ENCODE results near the gene NANP. TPM values are rescaled to one million over a fixed set of nuclear protein-coding genes. Genes with fewer than 3 reads are reported as not detected.

NANP gene
- total RNA-seq, 1 donor from 2014 or later = 6.4 TPM

DNA sequence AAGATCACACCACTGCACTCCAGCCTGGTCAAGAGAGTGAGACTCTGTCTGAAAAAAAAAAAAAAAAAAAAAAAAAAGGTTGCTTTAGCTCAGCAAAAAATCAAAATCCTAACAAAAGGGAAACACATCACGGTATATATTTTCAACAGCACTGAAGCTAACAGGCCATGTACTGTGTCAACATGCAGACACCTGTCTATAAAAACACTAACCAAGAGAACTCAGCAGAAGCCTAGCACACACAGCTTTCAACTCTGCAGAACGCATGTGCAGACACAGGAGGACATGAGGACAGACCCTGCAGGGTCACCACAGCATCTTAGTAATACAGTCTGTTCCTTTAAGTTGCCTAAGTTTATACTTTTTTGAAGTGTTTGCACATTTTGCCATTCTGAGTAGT is 52.0 kb downstream of the NANP start:
- no peak for DNase-seq (ENCODE audit: low read depth in 2 of 2)

DNA sequence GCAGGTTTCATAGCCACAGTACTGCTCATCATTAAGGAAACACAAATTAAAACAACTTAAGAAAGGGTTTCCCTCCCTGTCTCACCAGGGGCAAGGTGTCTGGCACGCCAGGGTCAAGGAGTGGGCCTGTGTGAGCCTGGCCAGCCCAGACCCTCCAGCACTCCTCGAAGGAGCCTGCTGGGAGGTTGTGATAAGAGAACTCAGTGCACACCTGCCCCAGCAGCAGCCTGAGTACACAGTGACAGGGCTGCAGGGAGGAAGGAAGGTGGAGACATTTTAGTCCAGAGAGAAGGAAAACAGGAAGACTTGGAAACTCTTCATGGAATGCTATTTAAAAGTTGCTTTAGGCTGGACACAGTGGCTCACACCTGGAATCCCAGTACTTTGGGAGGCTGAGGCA is 52.6 kb downstream of the NANP start:
- DNase-seq (ENCODE audit: low read depth in 2 of 2) = peak in 1 of 2 donors; percentile 51

DNA sequence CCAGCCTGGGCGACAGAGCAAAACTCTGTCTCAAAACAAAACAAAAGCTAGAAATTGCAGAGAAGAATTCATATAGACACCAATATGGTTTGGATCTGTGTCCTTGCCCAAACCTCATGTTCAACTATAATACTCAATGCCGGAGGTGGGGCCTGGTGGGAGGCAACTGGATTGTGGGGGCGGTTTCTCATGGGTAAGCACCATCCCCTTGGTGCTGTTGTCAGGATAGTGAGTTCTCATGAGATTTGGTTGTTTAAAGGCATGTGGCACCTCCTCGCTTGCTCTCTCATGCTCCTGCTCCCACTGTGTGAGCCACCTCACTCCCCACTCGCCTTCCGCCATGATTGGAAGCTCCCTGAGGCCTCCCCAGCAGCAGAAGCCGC is 53.7 kb downstream of the NANP start:
- DNase-seq (ENCODE audit: low read depth in 2 of 2) = no peak

DNA sequence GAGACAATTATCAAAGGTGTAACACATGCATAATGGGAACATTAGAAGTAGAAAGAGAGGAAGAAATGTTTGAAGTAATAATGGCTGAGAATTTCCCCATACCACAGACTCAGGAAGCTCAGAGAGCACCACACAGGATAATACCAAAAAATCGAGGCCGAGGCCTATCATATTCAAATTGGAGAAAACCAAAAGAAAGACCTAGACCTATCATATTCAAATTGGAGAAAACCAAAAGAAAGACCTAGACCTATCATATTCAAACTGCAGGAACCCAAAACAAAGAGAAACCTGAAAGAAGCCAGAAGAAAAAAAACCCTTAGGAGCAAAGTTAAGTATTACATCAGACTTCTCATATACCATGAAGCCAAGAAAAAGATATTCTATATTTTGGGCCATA is 56.5 kb downstream of the NANP start:
- no peak for DNase-seq (ENCODE audit: low read depth in 2 of 2)

DNA sequence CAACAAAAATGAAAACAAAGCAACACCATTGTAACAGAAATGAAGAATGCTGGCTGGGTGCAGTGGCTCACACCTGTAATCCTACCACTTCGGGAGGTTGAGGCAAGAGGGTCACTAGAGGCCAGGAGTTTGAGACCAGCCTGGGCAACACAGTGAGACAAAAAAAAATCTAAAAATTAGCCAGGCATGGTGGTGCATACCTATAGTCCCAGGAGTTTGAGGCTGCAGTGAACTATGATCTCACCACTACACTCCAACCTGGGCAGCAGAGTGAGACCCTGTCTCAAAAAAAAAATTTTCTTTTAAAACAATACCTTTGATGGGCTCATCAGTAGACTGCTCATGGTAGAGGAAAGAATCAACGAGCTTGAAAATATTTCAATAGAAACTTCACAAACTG is 57.0 kb downstream of the NANP start:
- DNase-seq (ENCODE audit: low read depth in 2 of 2) = no peak

DNA sequence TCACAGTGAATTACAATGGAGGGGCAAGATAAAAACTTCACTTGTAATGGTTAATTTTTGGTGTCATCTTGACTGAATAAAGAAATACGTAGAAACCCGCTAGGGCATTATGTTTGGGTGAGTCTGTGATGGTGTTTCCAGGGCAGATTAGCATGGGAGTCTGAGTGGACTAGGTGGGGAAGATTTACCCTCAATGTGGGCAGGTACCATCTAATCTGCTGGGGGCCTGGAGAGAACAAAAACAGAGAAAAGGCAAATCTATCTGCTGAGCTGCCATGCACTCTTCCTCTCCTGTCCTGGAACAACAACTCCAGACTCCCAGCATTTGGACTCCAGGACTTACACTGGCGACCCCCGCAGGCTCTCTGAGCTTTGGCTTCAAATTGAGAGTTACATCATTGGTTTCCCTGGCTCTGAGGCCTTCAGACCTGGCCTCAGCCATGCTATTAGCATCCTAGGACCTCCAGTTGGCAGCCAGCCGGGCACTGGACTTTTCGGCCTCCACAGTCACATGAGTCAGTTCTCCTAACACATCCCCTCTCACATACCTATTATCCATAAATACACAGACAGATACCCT is 58.1 kb downstream of the NANP start:
- no peak for DNase-seq (ENCODE audit: low read depth in 2 of 2)

DNA sequence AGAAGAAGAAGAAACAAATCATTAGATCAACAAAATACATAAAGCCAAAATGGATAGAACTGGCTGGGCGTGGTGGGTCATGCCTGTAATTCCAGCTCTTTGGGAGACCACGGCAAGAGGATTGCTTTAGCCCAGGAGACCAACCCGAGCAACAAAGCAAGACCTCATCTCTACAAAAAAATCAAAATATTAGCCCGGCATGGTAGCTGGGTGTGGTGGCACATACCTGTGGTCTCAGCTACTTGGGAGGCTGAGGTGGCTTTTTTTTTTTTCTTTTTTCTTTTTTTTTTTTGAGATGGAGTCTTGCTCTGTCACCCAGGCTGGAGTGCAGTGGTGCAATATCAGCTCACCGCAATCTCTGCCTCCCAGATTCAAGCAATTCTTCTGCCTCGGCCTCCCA is 59.9 kb downstream of the NANP start:
- DNase-seq (ENCODE audit: low read depth in 2 of 2) = no peak

DNA sequence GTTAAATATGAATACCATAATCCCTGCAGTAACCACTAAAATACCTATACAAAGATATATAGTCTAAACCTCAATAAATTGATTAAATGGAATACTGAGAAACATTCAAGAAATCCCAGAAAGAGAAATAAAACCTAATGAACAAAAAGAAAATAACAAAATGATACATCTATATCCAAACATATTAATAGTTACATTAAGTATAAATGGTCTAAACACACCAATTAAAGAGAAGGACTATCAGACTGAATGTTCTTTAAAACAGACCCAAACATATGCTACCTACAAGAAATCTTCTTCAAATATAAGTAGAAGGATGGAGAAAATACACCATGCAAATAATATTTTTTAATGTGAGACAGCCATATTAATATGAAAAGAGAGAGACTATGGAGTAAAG is 60.5 kb downstream of the NANP start:
- no peak for DNase-seq (ENCODE audit: low read depth in 2 of 2)

Other genes with a start within 250 kb of the NANP start
- 25.4 and 35.1 TPM in 2 replicates for gene ABHD12, start 233.2 kb downstream of the NANP start, total RNA-seq
- 5.9 and 15.9 TPM in 2 replicates for gene GINS1, start 216.3 kb downstream of the NANP start, total RNA-seq
- gene NINL, start 38.5 kb downstream of the NANP start, total RNA-seq = 9.1 and 24.3 TPM in 2 replicates
- gene ZNF337, start 72.8 kb upstream of the NANP start, total RNA-seq = 10.7 and 11.6 TPM in 2 replicates